Vagina (tissue), 2 donors: Measurements from ENCODE around the gene RSPH9.

Experiments
- CTCF ChIP-seq, 3 experiments: fragments of 450-650 bp in 2 of 3; fragments of 200-600 bp in 1 of 3; sonication (generic) in 1 of 3; IDR thresholded peaks; one replicate each; pipeline ENCODE4 v1.5.1; 2017 to 2019; ENCODE audit warnings: antibody characterized with exemption in 3 of 3, mild to moderate bottlenecking in 2 of 3, moderate library complexity in 2 of 3
- POLR2A ChIP-seq, 2 donors: fragments of 450-650 bp; IDR thresholded peaks; one replicate each; pipeline ENCODE4 v1.6.1; 2017; ENCODE audit warnings: antibody characterized with exemption in 2 of 2, mild to moderate bottlenecking in 2 of 2, moderate library complexity in 2 of 2

GRCh38 chr6:43668151-43669028 is 23.6 kb downstream of the RSPH9 start:
- no peak for TF ChIP-seq CTCF (IDR thresholded peaks at IDR 0.05)
- TF ChIP-seq POLR2A (IDR thresholded peaks at IDR 0.05), result no peak
